SK-N-SH (cell line): ENCODE data around the gene PPP1R3G. TPM values are rescaled to one million over a fixed set of nuclear protein-coding genes. Genes with fewer than 3 reads are reported as not detected.

Experiments used
- CTCF ChIA-PET: fragments of 300-600, 350-600 bp; formaldehyde crosslinking; extraction: SDS; loops from one replicate; lab custom pipeline; 2021; lab: Yijun Ruan, JAX
- POLR2A ChIA-PET: fragments of 350-600 bp; sonication (Branson Sonifier 250); formaldehyde crosslinking; extraction: SDS; loops from one replicate; lab custom pipeline; 2020; ENCODE audit warnings: antibody characterized with exemption, inconsistent platforms; lab: Yijun Ruan, JAX
- DNase-seq: peaks from one replicate; pipeline ENCODE4 v3.0.0; 2012
- H2AFZ ChIP-seq: fragments of 200-600 bp; sonication (generic); 2 replicates; pipeline ENCODE4 v1.8.1; 2016; ENCODE audit warnings: antibody characterized with exemption, mild to moderate bottlenecking, low read depth
- H3F3A ChIP-seq: fragments of 200-600 bp; sonication (generic); replicated peaks from 2 replicates; pipeline ENCODE3; 2016; ENCODE audit warnings: antibody characterized with exemption, mild to moderate bottlenecking; ENCODE audit not compliant: insufficient read depth
- H3K27ac ChIP-seq, 2 experiments: fragments of 200-500 bp in 1 of 2; fragments of 200-600 bp in 1 of 2; sonication (Bioruptor generic) in 1 of 2; sonication (generic), shearing (Covaris generic) in 1 of 2; 2 replicates each; pipeline versions ENCODE4 v1.5.1 to v1.6.1; 2014 to 2016; ENCODE audit warnings: low read depth in 2 of 2, inconsistent platforms in 1 of 2, low read length in 1 of 2, mild to moderate bottlenecking in 1 of 2, mixed read lengths in 1 of 2
- H3K27me3 ChIP-seq: fragments of 200-600 bp; sonication (generic), shearing (Covaris generic); 2 replicates; pipeline ENCODE4 v1.6.1; 2016; ENCODE audit warnings: mixed run types; ENCODE audit not compliant: insufficient read depth
- H3K36me3 ChIP-seq, 2 experiments: fragments of 200-500 bp in 1 of 2; fragments of 200-600 bp in 1 of 2; sonication (Bioruptor generic) in 1 of 2; sonication (generic) in 1 of 2; replicated peaks in 1 of 2; 2 replicates each; pipeline versions ENCODE3 to v1.5.1; 2014 to 2016; ENCODE audit warnings: low read length in 1 of 2, mild to moderate bottlenecking in 1 of 2; ENCODE audit not compliant: insufficient read depth in 2 of 2, control insufficient read depth in 1 of 2
- H3K4me1 ChIP-seq, 2 experiments: fragments of 200-500 bp in 1 of 2; fragments of 200-600 bp in 1 of 2; sonication (Bioruptor generic) in 1 of 2; sonication (generic), shearing (Covaris generic) in 1 of 2; 2 replicates each; pipeline versions ENCODE4 v1.5.1 to v1.6.1; 2014 to 2016; ENCODE audit warnings: low read depth in 1 of 2, low read length in 1 of 2, mixed run types in 1 of 2; ENCODE audit not compliant: insufficient read depth in 2 of 2, control insufficient read depth in 1 of 2
- H3K4me2 ChIP-seq: fragments of 200-600 bp; sonication (generic), shearing (Covaris generic); 2 replicates; pipeline ENCODE4 v1.6.1; 2017; ENCODE audit warnings: mixed run types
- H3K4me3 ChIP-seq, 2 experiments: fragments of 200-500 bp in 1 of 2; fragments of 200-600 bp in 1 of 2; sonication (Bioruptor generic) in 1 of 2; sonication (generic), shearing (Covaris generic) in 1 of 2; 2 replicates each; pipeline versions ENCODE4 v1.5.1 to v1.8.1; 2014 to 2016; ENCODE audit warnings: low read depth in 2 of 2, inconsistent platforms in 1 of 2, low read length in 1 of 2, mild to moderate bottlenecking in 1 of 2, mixed read lengths in 1 of 2, moderate library complexity in 1 of 2
- H3K79me2 ChIP-seq: fragments of 200-600 bp; sonication (generic); 2 replicates; pipeline ENCODE4 v1.8.1; 2017; ENCODE audit warnings: mild to moderate bottlenecking; ENCODE audit not compliant: insufficient read depth
- H3K9ac ChIP-seq: fragments of 200-600 bp; sonication (generic); 2 replicates; pipeline ENCODE4 v1.6.1; 2017; ENCODE audit warnings: mixed run types
- H3K9me2 ChIP-seq: fragments of 200-600 bp; sonication (generic); 2 replicates; pipeline ENCODE4 v1.6.1; 2017; ENCODE audit warnings: mixed run types
- H3K9me3 ChIP-seq: fragments of 200-600 bp; sonication (generic); 2 replicates; pipeline ENCODE4 v1.6.1; 2017; ENCODE audit warnings: mixed run types, mild to moderate bottlenecking, moderate library complexity
- H4K20me1 ChIP-seq: fragments of 200-600 bp; sonication (generic); 2 replicates; pipeline ENCODE4 v1.6.1; 2017; ENCODE audit warnings: mild to moderate bottlenecking, mixed run types; ENCODE audit not compliant: insufficient read depth
- ELF1 ChIP-seq: IDR thresholded peaks from 2 replicates; pipeline ENCODE4 v1.4.0; 2012
- EP300 ChIP-seq, 2 experiments: IDR thresholded peaks; 2 replicates each; pipeline versions ENCODE4 v1.4.0 to v1.6.1; 2012; ENCODE audit warnings: borderline replicate concordance in 1 of 2, low read depth in 1 of 2, low read length in 1 of 2
- EZH2phosphoT487 ChIP-seq: fragments of 200-600 bp; sonication (generic); IDR thresholded peaks from 2 replicates; pipeline ENCODE4 v1.6.1; 2017; ENCODE audit warnings: low read depth, mixed run types, mild to moderate bottlenecking, antibody characterized with exemption, moderate library complexity, borderline replicate concordance
- FOXJ3 ChIP-seq: sonication (generic); formaldehyde crosslinking; IDR thresholded peaks from 2 replicates; pipeline ENCODE4 v1.5.1; 2020; ENCODE audit warnings: mild to moderate bottlenecking, missing genetic modification reagents
- JUND ChIP-seq: IDR thresholded peaks from 2 replicates; pipeline ENCODE4 v1.4.0; 2012
- RXRA ChIP-seq: IDR thresholded peaks from 2 replicates; pipeline ENCODE4 v1.4.0; 2012; ENCODE audit warnings: low read depth, mild to moderate bottlenecking, borderline replicate concordance
- YY1 ChIP-seq: IDR thresholded peaks from 2 replicates; pipeline ENCODE4 v1.4.0; 2012; ENCODE audit warnings: low read depth, mild to moderate bottlenecking
- WGBS: methylation state at CpG from one replicate; pipeline ENCODE4 v1.1.6; 2017; ENCODE audit warnings: low lambda C conversion rate; 5-methylcytosine and 5-hydroxymethylcytosine counted together
- polyA plus RNA-seq, 3 experiments: library from polyadenylated mRNA; depleted of rRNA; stranded (reverse); fragments of >200 nt; gene quantifications; 2 replicates each; pipeline ENCODE4 v1.2.3, GENCODE V29; 2012
- TF ChIP-seq, protein P1 (sequence below): fragments of 150-350 bp; IDR thresholded peaks from 2 replicates; pipeline ENCODE4 v1.6.1; 2016; ENCODE audit warnings: mild to moderate bottlenecking, low read depth, low read length
- TF ChIP-seq, protein P2 (sequence below): IDR thresholded peaks from 2 replicates; pipeline ENCODE4 v1.4.0; 2012; ENCODE audit warnings: low read depth
- TF ChIP-seq, protein P3 (sequence below): IDR thresholded peaks from 2 replicates; pipeline ENCODE4 v1.4.0; 2012; ENCODE audit warnings: low read depth, borderline replicate concordance
- TF ChIP-seq, protein P4 (sequence below): IDR thresholded peaks from 2 replicates; pipeline ENCODE4 v1.6.1; 2012; ENCODE audit warnings: mild to moderate bottlenecking, low read depth, low read length, moderate library complexity

PPP1R3G gene
- polyA plus RNA-seq, 1 of the 3 experiments (the other 2 are of a cell fraction): 0.10 TPM

DNA sequence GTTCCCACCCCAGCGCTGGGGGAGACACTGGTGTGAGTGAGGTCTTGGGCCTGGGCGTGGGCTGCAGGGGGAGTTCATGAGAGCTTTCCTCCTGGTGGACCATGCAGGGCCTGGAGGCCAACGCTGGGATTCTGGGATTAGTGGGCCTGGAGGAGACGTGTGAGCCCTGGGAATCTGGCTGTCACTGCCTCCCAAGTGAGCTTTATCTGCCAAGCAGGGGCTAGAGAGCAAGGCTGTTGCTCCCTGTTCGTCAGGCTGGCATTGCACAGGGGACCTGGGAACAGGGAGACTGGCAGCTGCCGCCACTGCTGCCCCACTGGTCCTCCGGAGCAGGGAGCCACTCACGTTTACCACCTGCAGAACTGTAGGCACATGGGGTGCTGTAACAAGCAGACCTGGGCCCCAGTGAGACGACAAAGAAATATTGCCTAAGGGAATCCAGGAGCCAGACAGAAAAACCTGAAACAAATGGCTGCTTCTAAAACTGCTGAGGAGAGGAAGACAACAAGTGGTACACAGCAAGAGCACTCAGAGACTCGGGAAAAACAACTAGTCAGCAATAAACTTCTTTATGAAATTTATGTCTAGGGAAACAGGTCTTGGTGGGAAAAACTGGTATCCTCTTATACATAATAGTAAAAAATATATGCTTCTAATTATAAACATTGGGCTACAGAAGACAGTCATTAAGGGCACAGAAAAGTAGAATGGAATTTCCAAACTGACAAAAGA, 45.2 kb downstream of the PPP1R3G start:
- CTCF ChIA-PET: interaction anchor here (0.5 to 5.1 kb wide), 2 partner anchors 13 to 1403 kb away, joined by 3 to 20 read pairs; no protein-coding TSS in a partner anchor
- H3K4me1 ChIP-seq: peaks cover 0 to 4% of the 10 kb centered on the region in 2 experiments; a peak in 1 of 4 replicates

More for the DNA sequence above, 45.2 kb downstream of the PPP1R3G start:
- Histone ChIP-seq H3K9me2 (no peaks in the 10 kb centered on the region), H3K36me3 (no peaks in the 10 kb centered on the region), H3F3A (no peaks in the 10 kb centered on the region), H4K20me1 (no peaks in the 10 kb centered on the region), H3K4me3 (no peak overlapping the region), H3K9me3 (no peaks in the 10 kb centered on the region), H3K79me2 (no peaks in the 10 kb centered on the region), H3K27ac (no peak overlapping the region), H3K4me2 (no peak overlapping the region), H3K9ac (no peak overlapping the region), H3K27me3 (no peaks in the 10 kb centered on the region), H2AFZ (no peak overlapping the region)
- WGBS: 86% methylated on average over 9 of the region's 10 CpGs
- TF ChIP-seq, protein P1, sequence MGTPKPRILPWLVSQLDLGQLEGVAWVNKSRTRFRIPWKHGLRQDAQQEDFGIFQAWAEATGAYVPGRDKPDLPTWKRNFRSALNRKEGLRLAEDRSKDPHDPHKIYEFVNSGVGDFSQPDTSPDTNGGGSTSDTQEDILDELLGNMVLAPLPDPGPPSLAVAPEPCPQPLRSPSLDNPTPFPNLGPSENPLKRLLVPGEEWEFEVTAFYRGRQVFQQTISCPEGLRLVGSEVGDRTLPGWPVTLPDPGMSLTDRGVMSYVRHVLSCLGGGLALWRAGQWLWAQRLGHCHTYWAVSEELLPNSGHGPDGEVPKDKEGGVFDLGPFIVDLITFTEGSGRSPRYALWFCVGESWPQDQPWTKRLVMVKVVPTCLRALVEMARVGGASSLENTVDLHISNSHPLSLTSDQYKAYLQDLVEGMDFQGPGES: no peak
- TF ChIP-seq ELF1: no peak
- no peak for TF ChIP-seq EZH2phosphoT487
- TF ChIP-seq YY1: no peak
- TF ChIP-seq, protein P2, sequence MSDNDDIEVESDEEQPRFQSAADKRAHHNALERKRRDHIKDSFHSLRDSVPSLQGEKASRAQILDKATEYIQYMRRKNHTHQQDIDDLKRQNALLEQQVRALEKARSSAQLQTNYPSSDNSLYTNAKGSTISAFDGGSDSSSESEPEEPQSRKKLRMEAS: no peak
- TF ChIP-seq RXRA: no peak
- TF ChIP-seq, protein P3, sequence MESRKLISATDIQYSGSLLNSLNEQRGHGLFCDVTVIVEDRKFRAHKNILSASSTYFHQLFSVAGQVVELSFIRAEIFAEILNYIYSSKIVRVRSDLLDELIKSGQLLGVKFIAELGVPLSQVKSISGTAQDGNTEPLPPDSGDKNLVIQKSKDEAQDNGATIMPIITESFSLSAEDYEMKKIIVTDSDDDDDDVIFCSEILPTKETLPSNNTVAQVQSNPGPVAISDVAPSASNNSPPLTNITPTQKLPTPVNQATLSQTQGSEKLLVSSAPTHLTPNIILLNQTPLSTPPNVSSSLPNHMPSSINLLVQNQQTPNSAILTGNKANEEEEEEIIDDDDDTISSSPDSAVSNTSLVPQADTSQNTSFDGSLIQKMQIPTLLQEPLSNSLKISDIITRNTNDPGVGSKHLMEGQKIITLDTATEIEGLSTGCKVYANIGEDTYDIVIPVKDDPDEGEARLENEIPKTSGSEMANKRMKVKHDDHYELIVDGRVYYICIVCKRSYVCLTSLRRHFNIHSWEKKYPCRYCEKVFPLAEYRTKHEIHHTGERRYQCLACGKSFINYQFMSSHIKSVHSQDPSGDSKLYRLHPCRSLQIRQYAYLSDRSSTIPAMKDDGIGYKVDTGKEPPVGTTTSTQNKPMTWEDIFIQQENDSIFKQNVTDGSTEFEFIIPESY: no peak
- TF ChIP-seq, protein P4, sequence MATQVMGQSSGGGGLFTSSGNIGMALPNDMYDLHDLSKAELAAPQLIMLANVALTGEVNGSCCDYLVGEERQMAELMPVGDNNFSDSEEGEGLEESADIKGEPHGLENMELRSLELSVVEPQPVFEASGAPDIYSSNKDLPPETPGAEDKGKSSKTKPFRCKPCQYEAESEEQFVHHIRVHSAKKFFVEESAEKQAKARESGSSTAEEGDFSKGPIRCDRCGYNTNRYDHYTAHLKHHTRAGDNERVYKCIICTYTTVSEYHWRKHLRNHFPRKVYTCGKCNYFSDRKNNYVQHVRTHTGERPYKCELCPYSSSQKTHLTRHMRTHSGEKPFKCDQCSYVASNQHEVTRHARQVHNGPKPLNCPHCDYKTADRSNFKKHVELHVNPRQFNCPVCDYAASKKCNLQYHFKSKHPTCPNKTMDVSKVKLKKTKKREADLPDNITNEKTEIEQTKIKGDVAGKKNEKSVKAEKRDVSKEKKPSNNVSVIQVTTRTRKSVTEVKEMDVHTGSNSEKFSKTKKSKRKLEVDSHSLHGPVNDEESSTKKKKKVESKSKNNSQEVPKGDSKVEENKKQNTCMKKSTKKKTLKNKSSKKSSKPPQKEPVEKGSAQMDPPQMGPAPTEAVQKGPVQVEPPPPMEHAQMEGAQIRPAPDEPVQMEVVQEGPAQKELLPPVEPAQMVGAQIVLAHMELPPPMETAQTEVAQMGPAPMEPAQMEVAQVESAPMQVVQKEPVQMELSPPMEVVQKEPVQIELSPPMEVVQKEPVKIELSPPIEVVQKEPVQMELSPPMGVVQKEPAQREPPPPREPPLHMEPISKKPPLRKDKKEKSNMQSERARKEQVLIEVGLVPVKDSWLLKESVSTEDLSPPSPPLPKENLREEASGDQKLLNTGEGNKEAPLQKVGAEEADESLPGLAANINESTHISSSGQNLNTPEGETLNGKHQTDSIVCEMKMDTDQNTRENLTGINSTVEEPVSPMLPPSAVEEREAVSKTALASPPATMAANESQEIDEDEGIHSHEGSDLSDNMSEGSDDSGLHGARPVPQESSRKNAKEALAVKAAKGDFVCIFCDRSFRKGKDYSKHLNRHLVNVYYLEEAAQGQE: no peak
- TF ChIP-seq EP300 (IDR thresholded peaks at IDR 0.05; ENCODE audit: borderline replicate concordance in 1 of 2, low read depth in 1 of 2, low read length in 1 of 2): no peak
- TF ChIP-seq FOXJ3 (CRISPR knock-in tag): no peak
- TF ChIP-seq JUND: no peak
- POLR2A ChIA-PET: no interaction called here
- DNase-seq: no peak
